H7 (cell line): ENCODE measurements around the gene GLRA3. TPM values are rescaled to one million over a fixed set of nuclear protein-coding genes. Genes with fewer than 3 reads are reported as not detected.
"Not testable (repeated sequence)": the region's sequence is repeated elsewhere in the genome, so short reads cannot be mapped to it uniquely, and the experiment has no call there.

Source experiments
- DNase-seq: peaks from one replicate; pipeline ENCODE4 v3.0.0; 2012
- H3K27me3 ChIP-seq: 2 replicates; pipeline ENCODE4 v1.6.0; 2011; ENCODE audit warnings: mild to moderate bottlenecking, low read length; ENCODE audit not compliant: control insufficient read depth, insufficient read depth
- H3K36me3 ChIP-seq: replicated peaks from 2 replicates; pipeline ENCODE4 v1.5.1; 2011; ENCODE audit warnings: low read length; ENCODE audit not compliant: control insufficient read depth, insufficient read depth
- H3K4me3 ChIP-seq: 2 replicates; pipeline ENCODE4 v1.5.1; 2011; ENCODE audit warnings: low read depth, mild to moderate bottlenecking, control low read depth, low read length, moderate library complexity; ENCODE audit not compliant: insufficient read depth
- total RNA-seq: library from RNA; depleted of rRNA; stranded (reverse); fragments of >200 nt; shearing (Covaris generic); gene quantifications from 2 replicates; pipeline ENCODE4 v1.2.3, GENCODE V29; 2014

The GLRA3 gene
- total RNA-seq, 1 experiment from 2014 or later, result 0.28 TPM

DNA sequence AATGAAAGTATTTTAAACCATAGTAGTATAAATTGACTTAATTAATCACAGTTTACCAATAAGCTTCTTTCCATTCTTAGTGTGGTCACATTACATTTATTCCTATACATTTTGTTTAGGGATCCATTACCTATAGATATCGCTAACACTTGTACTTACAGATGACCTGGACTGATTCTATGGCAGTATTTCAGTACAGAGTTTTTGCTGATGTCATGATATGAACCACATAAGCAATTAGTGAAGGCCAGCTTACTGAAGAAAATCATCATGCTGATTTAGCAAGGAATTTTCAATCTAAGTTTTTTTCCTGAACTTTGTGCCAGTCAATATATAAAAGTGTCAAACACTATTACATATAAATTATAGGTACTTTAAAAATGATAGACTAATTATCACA lies 193.3 kb downstream of the GLRA3 start:
- DNase-seq, result no peak
- Histone ChIP-seq H3K36me3 (no peaks in the 10 kb centered on the region), H3K27me3 (no peaks in the 10 kb centered on the region), H3K4me3 (no peak overlapping the region)

DNA sequence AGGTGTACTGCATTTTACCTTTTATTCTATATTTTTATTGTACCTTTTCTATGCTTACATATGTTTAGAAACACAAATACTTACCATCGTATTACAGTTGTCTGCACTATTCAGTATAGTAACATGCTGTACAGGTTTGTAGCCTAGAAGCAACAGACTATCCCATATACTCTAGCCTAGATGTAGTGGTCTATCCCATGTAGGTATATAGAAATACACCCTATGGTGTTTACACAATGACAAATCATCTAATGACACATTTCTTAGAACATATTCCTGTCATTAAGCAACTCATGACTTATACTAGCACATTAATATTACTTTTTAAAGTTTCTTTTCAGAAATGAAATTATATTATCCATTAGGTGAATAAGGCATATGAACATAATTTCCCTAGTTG lies 195.6 kb downstream of the GLRA3 start:
- no peak for DNase-seq
- H3K4me3 ChIP-seq, result no peak overlapping the region
- no peaks in the 10 kb centered on the region for H3K27me3 ChIP-seq
- H3K36me3 ChIP-seq, result no peaks in the 10 kb centered on the region

- H3K27me3 ChIP-seq, result no peaks in the 10 kb centered on the region
- peak; percentile 1 for DNase-seq
- H3K4me3 ChIP-seq, result no peak overlapping the region
- no peaks in the 10 kb centered on the region for H3K36me3 ChIP-seq
Measured at GRCh38 chr4:174631901-174632758, 196.9 kb downstream of the GLRA3 start.

GRCh38 chr4:174629907-174630450 lies 199.1 kb downstream of the GLRA3 start:
- H3K36me3 ChIP-seq, H3K27me3 ChIP-seq, H3K4me3 ChIP-seq, DNase-seq: not testable (repeated sequence)

DNA sequence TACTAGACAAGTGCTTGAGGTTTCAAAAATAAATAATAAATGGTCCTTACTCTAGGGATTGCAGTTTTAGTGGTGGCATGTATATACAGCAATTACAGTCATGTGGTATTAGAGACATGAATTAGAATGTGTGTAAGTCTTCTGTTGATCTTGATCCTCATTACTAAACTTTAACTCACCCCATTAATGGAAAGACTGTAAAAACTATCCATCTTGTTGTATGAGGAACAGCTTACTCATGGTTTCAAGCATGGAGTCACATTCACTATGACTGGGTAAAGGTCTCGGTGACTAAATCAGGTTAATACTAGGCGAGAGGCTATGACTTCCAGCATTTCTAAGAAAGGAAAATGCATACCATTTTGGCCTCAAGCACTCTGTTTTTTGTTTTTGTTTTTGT lies 199.8 kb downstream of the GLRA3 start:
- Histone ChIP-seq H3K36me3 (no peaks in the 10 kb centered on the region), H3K27me3 (no peaks in the 10 kb centered on the region), H3K4me3 (no peak overlapping the region)
- no peak for DNase-seq

GRCh38 chr4:174628191-174628590 lies 200.9 kb downstream of the GLRA3 start:
- DNase-seq, result no peak
- no peaks in the 10 kb centered on the region for H3K27me3 ChIP-seq
- no peak overlapping the region for H3K4me3 ChIP-seq
- H3K36me3 ChIP-seq, result no peaks in the 10 kb centered on the region

DNA sequence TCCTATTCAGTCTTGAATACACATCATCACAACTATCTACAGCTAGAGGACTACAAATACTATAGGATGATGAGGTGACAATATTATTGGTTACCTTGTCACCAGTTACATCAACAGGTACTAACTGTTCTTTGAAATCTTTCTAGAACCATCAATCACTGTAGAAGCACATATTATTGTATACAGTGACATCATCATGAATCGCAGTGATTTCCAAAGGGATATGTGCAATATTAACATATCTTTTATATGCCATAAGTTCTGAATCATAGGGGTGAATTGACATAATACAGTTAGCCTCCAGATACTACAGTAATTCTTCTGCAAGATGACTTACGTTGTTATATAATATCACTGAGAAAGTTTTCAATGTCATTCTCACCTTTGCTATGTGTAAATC lies 201.6 kb downstream of the GLRA3 start:
- Histone ChIP-seq H3K27me3 (no peaks in the 10 kb centered on the region), H3K36me3 (no peaks in the 10 kb centered on the region)
- DNase-seq, result no peak

DNA sequence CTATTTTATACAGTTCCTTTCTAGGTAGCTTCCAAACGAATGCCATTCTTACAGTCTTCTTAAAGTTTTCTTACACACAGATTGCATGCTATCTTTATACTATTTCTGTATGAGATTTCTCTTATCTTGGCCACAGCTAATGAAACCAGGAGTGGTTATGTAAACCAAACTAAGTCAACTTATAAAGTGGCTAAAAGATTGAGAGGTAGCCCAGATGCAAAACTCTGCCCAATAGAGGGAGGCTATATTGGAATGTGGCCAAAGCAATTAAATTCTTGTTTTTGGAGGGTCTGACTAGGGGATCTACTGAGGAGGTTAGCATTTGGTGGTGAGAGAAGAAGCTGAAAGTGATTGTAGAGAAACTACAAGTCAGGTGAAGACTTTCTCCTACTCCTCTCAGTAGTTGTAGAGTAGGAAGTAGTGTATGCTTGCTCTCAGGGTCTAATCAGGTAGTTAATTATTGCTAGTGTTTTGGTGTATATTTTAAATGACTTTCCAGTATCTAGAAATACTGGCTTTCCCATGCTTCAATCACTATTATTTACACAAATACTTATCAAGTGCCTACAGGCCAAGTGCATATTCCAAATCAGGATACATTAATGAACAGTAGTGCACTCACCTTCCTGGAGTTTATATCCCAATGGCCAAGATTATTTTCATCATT lies 202.6 kb downstream of the GLRA3 start:
- H3K4me3 ChIP-seq, result no peak overlapping the region

More for the DNA sequence above, 201.6 kb downstream of the GLRA3 start:
- no peak overlapping the region for H3K4me3 ChIP-seq

DNA sequence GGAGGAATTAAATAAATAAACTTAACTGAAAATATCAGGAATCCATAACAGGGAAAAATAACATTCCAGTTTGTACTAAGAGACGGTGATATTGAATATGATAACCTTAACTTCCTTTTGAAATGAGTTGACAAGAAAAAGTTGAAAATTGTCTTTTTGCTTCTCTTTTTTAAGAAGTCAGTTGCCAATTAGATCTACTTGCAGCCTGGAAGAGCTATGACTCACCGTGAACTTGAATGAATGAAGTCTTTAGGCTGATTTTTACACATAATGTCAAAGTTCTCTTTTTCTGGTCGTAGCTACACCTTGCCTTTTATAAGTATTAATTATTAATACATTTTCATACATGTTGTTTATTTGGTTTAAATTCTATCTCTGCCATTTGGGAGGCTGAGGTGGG lies 212.4 kb downstream of the GLRA3 start:
- Histone ChIP-seq H3K36me3 (no peaks in the 10 kb centered on the region), H3K27me3 (no peaks in the 10 kb centered on the region), H3K4me3 (no peak overlapping the region)
- no peak for DNase-seq

More for the DNA sequence above, 202.6 kb downstream of the GLRA3 start:
- DNase-seq, result no peak
- no peaks in the 10 kb centered on the region for H3K36me3 ChIP-seq
- H3K27me3 ChIP-seq, result no peaks in the 10 kb centered on the region

GRCh38 chr4:174613979-174614378 lies 215.1 kb downstream of the GLRA3 start:
- H3K27me3 ChIP-seq, result no peaks in the 10 kb centered on the region
- no peak for DNase-seq
- H3K36me3 ChIP-seq, result no peaks in the 10 kb centered on the region
- H3K4me3 ChIP-seq, result no peak overlapping the region

DNA sequence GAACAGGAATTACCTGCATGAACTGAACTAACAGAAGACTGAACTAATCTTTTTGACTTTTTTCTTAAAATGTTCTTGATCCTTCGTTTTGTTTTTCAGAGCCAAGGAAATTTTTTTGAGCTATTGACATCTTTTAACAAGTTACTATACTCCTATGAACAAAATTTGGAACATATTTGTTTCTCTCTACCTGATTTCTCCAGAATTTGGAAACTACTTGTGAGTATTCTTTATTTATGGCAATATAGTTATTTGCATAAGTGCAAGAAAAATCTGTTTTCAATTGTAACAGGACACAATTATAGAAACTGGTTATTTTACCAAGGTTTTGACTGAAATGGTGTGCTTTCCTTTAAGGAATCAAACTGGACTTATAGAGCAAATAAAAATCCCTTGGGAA lies 217.3 kb downstream of the GLRA3 start:
- Histone ChIP-seq H3K36me3 (no peaks in the 10 kb centered on the region), H3K27me3 (no peaks in the 10 kb centered on the region), H3K4me3 (no peak overlapping the region)
- DNase-seq, result no peak

- Histone ChIP-seq H3K4me3 (no peak overlapping the region), H3K27me3 (no peaks in the 10 kb centered on the region), H3K36me3 (no peaks in the 10 kb centered on the region)
- DNase-seq, result no peak
Measured at GRCh38 chr4:174607792-174608191, 221.3 kb downstream of the GLRA3 start.

GRCh38 chr4:174604198-174604597 lies 224.8 kb downstream of the GLRA3 start:
- Histone ChIP-seq H3K27me3 (no peaks in the 10 kb centered on the region), H3K4me3 (no peak overlapping the region), H3K36me3 (no peaks in the 10 kb centered on the region)
- no peak for DNase-seq

- H3K4me3 ChIP-seq, result no peak overlapping the region
- H3K36me3 ChIP-seq, result no peaks in the 10 kb centered on the region
- H3K27me3 ChIP-seq, result no peaks in the 10 kb centered on the region
- no peak for DNase-seq
Measured at GRCh38 chr4:174600391-174600790, 228.7 kb downstream of the GLRA3 start.

DNA sequence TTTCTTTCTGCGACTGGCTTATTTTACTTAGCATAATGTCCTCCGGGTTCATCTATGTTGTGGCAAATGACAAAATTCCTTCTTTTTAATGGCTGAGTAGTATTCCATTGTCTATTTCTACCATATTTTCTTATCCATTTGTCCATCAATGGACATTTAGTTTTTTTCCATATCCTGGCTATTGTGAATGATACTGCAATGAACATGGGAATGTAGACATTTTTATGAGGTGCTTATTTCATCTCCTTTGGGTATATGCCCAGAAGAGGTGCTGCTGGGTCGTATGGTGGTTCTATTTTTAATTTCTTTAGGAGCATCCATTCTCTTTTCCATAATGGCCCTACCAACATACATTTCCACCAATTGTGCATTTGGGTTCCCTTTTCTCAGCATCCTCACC lies 230.2 kb downstream of the GLRA3 start:
- H3K27me3 ChIP-seq, result no peaks in the 10 kb centered on the region
- no peak for DNase-seq
- H3K4me3 ChIP-seq, result no peak overlapping the region
- H3K36me3 ChIP-seq, result no peaks in the 10 kb centered on the region
